Measurements from ENCODE around the gene SCAMP3. TPM values are rescaled to one million over a fixed set of nuclear protein-coding genes. Genes with fewer than 3 reads are reported as not detected.

SCAMP3 gene
- total and polyA plus RNA-seq, 2 of the 4 experiments (the other 2 are of a cell fraction) = 30.5 to 118 TPM

DNA sequence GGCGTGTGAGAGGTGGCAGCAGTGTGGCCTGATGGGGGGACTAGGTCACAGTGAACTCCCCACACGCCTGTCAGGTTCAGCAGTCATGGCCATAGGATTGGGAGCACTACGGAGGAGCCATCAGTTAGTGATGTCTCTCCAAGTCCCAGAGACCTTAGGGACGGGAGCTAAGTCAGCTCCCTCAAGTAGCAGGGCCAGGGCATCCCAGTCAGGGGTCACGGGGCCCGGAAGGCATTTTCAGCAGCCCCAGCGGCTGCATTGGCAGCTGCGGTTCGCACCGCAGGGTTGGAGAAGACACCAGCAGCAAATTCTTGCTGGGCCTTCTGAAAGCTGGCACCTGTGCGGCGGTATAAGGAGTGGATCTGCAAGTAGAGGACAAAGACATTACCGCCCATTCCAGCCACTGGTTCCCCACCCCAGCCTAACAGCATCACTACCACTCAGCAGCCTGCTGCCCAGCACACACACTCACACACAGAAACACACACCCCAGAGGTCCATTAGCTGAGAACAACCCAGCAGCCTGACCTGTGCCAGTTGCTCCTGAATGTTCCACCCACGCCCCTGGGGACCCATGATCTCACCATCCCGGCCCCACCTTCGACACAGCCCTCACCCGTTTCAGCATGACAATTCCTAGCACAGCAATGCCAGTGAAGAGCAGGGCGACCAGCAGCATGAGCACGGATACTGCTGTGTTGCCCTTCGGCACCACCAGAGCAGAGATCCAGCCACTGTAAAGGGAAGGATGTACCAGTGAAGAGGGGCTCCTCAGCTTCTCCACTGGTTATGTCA lies 5.9 kb downstream of the SCAMP3 start:
- H3K23ac ChIP-seq (ENCODE audit: low read depth, low read length) = no peak overlapping the region
- peak overlapping the region; percentile 46 for H3K9ac ChIP-seq (ENCODE audit: low read depth, low read length)
- H3K4me1 ChIP-seq (ENCODE audit: control insufficient read depth, insufficient read depth, low read length) = peaks cover 16% of the 10 kb centered on the region
- peaks cover 7% of the 10 kb centered on the region for H3K9me1 ChIP-seq (ENCODE audit: insufficient read depth, low read length)
- intact Hi-C loops (cut with micrococcal nuclease) = no loop called here
- H4K20me1 ChIP-seq (ENCODE audit: insufficient read depth, low read length) = no peaks in the 10 kb centered on the region
- peak overlapping the region; percentile 82 for H3K4me2 ChIP-seq (ENCODE audit: low read depth, low read length)
- ATAC-seq (ENCODE audit: low read depth) (peak; percentile 0; the same call in 1 of the 2 replicates), DNase-seq (no peak)
- H2AK9ac ChIP-seq (replicated peaks; ENCODE audit: low read depth, low read length, poor library complexity) = peak overlapping the region; percentile 99
- H3K27me3 ChIP-seq (ENCODE audit: control insufficient read depth, insufficient read depth, low read length) = no peaks in the 10 kb centered on the region
- peak overlapping the region; percentile 86 for H3K27ac ChIP-seq (ENCODE audit: insufficient read depth, low read length)
- peak overlapping the region; percentile 99 for H3K4ac ChIP-seq (ENCODE audit: low read depth, low read length)
- no peak overlapping the region for H3K56ac ChIP-seq (ENCODE audit: extremely low read depth, insufficient read depth, low read length)
- no peak overlapping the region for H3K18ac ChIP-seq (ENCODE audit: low read depth, low read length)
- H3K9me3 ChIP-seq (ENCODE audit: control insufficient read depth, insufficient read depth, low read length) = no peaks in the 10 kb centered on the region
- H4K5ac ChIP-seq (ENCODE audit: low read depth, low read length) = peak overlapping the region; percentile 76
- POLR2A ChIA-PET (ENCODE audit: unreplicated experiment) = no interaction called here
- WGBS, 2 experiments (ENCODE audit: extremely low coverage in 2 of 2, insufficient read length in 1 of 2) = 87% methylated on average over 10 of the region's 20 CpGs; no CpG with 5 or more reads in 1 of the 2 experiments
- dilution Hi-C loops (cut with HindIII; ENCODE audit: low sequenced_read_pairs, unreplicated experiment) = no loop called here
- H3K79me1 ChIP-seq (ENCODE audit: low read depth in 1 of 2, low read length in 2 of 2) = peaks cover 23 to 55% of the 10 kb centered on the region in 2 experiments
- no peak overlapping the region for H2BK120ac ChIP-seq (ENCODE audit: low read depth, low read length)
- CTCF ChIA-PET = no interaction called here
- peaks cover 14% of the 10 kb centered on the region for H3K36me3 ChIP-seq (ENCODE audit: control insufficient read depth, insufficient read depth, low read length)
- peak overlapping the region; percentile 43; the same call in 1 of the 2 replicates for H3K14ac ChIP-seq (replicated peaks; ENCODE audit: low read depth, low read length)
- peak overlapping the region; percentile 71; the same call in 1 of the 2 replicates for H3K4me3 ChIP-seq (ENCODE audit: insufficient read depth, low read depth, low read length)
- H4K8ac ChIP-seq (ENCODE audit: low read depth in 2 of 2, low read length in 2 of 2) = peak overlapping the region; percentile 16 to 99; a peak in 3 of 4 replicates
- in situ Hi-C loops (cut with MboI; ENCODE audit: low sequenced_read_pairs) = no loop called here
- peak overlapping the region; percentile 87 for H2AK5ac ChIP-seq (ENCODE audit: low read depth, low read length)
- no peak overlapping the region for H2BK20ac ChIP-seq (ENCODE audit: low read depth, low read length)
- H2BK5ac ChIP-seq (ENCODE audit: low read depth, low read length, poor library complexity, severe bottlenecking) = peak overlapping the region; percentile 41
- H2BK15ac ChIP-seq (ENCODE audit: low read depth, low read length) = no peak overlapping the region
- peak overlapping the region; percentile 80 for H4K91ac ChIP-seq (ENCODE audit: insufficient read depth, low read depth, low read length)
- peak overlapping the region; percentile 98 for H2AFZ ChIP-seq (replicated peaks; ENCODE audit: low read length, poor library complexity)
- BruUV-seq (replicated peaks) = no TSS peak
- TF ChIP-seq FOS (IDR thresholded peaks at IDR 0.05; ENCODE audit: low read depth, low read length) (no peak), RFX5 (IDR thresholded peaks at IDR 0.05; ENCODE audit: low read depth, low read length) (no peak), RAD21 (IDR thresholded peaks at IDR 0.05; ENCODE audit: low read length) (no peak), NFE2L2 (IDR thresholded peaks at IDR 0.05; ENCODE audit: low read depth, low read length) (no peak), USF2 (IDR thresholded peaks at IDR 0.05; ENCODE audit: low read depth, low read length) (no peak), BHLHE40 (IDR thresholded peaks at IDR 0.05; ENCODE audit: low read depth, low read length) (no peak), POLR2A (IDR thresholded peaks at IDR 0.05; ENCODE audit: low read depth, low read length) (no peak), CHD1 (IDR thresholded peaks at IDR 0.05; ENCODE audit: low read depth, low read length) (no peak), MAFK (IDR thresholded peaks at IDR 0.05; ENCODE audit: low read depth, low read length) (no peak), SMC3 (IDR thresholded peaks at IDR 0.05; ENCODE audit: low read depth, low read length) (no peak), MAZ (IDR thresholded peaks at IDR 0.05; ENCODE audit: borderline replicate concordance, low read depth, low read length) (no peak), MXI1 (IDR thresholded peaks at IDR 0.05; ENCODE audit: borderline replicate concordance, low read depth, low read length) (no peak), RCOR1 (IDR thresholded peaks at IDR 0.05; ENCODE audit: insufficient replicate concordance, low read length) (no peak)
- TF ChIP-seq, protein P1, sequence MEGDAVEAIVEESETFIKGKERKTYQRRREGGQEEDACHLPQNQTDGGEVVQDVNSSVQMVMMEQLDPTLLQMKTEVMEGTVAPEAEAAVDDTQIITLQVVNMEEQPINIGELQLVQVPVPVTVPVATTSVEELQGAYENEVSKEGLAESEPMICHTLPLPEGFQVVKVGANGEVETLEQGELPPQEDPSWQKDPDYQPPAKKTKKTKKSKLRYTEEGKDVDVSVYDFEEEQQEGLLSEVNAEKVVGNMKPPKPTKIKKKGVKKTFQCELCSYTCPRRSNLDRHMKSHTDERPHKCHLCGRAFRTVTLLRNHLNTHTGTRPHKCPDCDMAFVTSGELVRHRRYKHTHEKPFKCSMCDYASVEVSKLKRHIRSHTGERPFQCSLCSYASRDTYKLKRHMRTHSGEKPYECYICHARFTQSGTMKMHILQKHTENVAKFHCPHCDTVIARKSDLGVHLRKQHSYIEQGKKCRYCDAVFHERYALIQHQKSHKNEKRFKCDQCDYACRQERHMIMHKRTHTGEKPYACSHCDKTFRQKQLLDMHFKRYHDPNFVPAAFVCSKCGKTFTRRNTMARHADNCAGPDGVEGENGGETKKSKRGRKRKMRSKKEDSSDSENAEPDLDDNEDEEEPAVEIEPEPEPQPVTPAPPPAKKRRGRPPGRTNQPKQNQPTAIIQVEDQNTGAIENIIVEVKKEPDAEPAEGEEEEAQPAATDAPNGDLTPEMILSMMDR (conservative IDR thresholded peaks at IDR 0.05; ENCODE audit: low read depth, low read length) = no peak
- TF ChIP-seq, protein P2, sequence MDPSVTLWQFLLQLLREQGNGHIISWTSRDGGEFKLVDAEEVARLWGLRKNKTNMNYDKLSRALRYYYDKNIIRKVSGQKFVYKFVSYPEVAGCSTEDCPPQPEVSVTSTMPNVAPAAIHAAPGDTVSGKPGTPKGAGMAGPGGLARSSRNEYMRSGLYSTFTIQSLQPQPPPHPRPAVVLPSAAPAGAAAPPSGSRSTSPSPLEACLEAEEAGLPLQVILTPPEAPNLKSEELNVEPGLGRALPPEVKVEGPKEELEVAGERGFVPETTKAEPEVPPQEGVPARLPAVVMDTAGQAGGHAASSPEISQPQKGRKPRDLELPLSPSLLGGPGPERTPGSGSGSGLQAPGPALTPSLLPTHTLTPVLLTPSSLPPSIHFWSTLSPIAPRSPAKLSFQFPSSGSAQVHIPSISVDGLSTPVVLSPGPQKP (IDR thresholded peaks at IDR 0.05; ENCODE audit: borderline replicate concordance, low read depth, low read length) = no peak
